CD14-positive monocyte (primary cell): Measurements from ENCODE around the gene ADGRE3. TPM values are rescaled to one million over a fixed set of nuclear protein-coding genes. Genes with fewer than 3 reads are reported as not detected.
A peak's percentile ranks its signal among the peaks of the same experiment; 100 is the strongest.

Experiments
- DNase-seq, 3 donors: peaks; one replicate each; pipeline ENCODE4 v3.0.0-alpha.2; 2011 to 2022
- H2AFZ ChIP-seq: 2 replicates; pipeline ENCODE4 v1.6.0; 2012; ENCODE audit warnings: mild to moderate bottlenecking, low read depth, low read length, inconsistent platforms; ENCODE audit not compliant: insufficient read depth, poor library complexity, severe bottlenecking
- H3K27ac ChIP-seq, 2 donors: 1 replicate in 1 of 2; 2 replicates in 1 of 2; pipeline ENCODE4 v1.5.1; 2012 to 2013; ENCODE audit warnings: low read length in 2 of 2, control low read depth in 1 of 2, inconsistent platforms in 1 of 2, low read depth in 1 of 2, mild to moderate bottlenecking in 1 of 2
- H3K27me3 ChIP-seq, 2 donors: one replicate each; pipeline versions ENCODE4 v1.6.0 to v1.6.1; 2011 to 2013; ENCODE audit warnings: low read length in 2 of 2; ENCODE audit not compliant: control insufficient read depth in 2 of 2, insufficient read depth in 2 of 2
- H3K36me3 ChIP-seq, 2 donors: replicated peaks in 1 of 2; 1 replicate in 1 of 2; 2 replicates in 1 of 2; pipeline versions ENCODE4 v1.5.1 to v1.6.1; 2012 to 2013; ENCODE audit warnings: low read length in 2 of 2, control low read depth in 1 of 2, inconsistent platforms in 1 of 2, mild to moderate bottlenecking in 1 of 2; ENCODE audit not compliant: insufficient read depth in 2 of 2, control insufficient read depth in 1 of 2
- H3K4me1 ChIP-seq, 2 donors: 1 replicate in 1 of 2; 2 replicates in 1 of 2; pipeline versions ENCODE4 v1.5.1 to v1.6.1; 2012 to 2013; ENCODE audit warnings: low read length in 2 of 2, control low read depth in 1 of 2, inconsistent platforms in 1 of 2, mild to moderate bottlenecking in 1 of 2, moderate library complexity in 1 of 2; ENCODE audit not compliant: insufficient read depth in 2 of 2, control insufficient read depth in 1 of 2
- H3K4me2 ChIP-seq: replicated peaks from 2 replicates; pipeline ENCODE3; 2012; ENCODE audit warnings: low read length, moderate library complexity, mild to moderate bottlenecking; ENCODE audit not compliant: poor library complexity, severe bottlenecking; ENCODE audit errors: extremely low read depth
- H3K4me3 ChIP-seq, 3 experiments: fragments of 200-600 bp in 1 of 3; sonication (generic) in 1 of 3; replicated peaks in 1 of 3; 1 replicate in 2 of 3; 2 replicates in 1 of 3; pipeline ENCODE4 v1.5.1; 2011 to 2013; ENCODE audit warnings: low read length in 3 of 3, mild to moderate bottlenecking in 3 of 3, control low read depth in 2 of 3, low read depth in 2 of 3, inconsistent platforms in 1 of 3, moderate library complexity in 1 of 3
- H3K79me2 ChIP-seq: 2 replicates; pipeline ENCODE4 v1.6.0; 2012; ENCODE audit warnings: mild to moderate bottlenecking, control low read depth, inconsistent platforms, low read length, moderate library complexity; ENCODE audit not compliant: insufficient read depth
- H3K9ac ChIP-seq: 2 replicates; pipeline ENCODE4 v1.6.0; 2017; ENCODE audit warnings: low read length, mild to moderate bottlenecking; ENCODE audit not compliant: insufficient read depth, poor library complexity, severe bottlenecking
- H3K9me3 ChIP-seq, 2 donors: replicated peaks in 1 of 2; 1 replicate in 1 of 2; 2 replicates in 1 of 2; pipeline versions ENCODE4 v1.5.1 to v1.6.1; 2012 to 2013; ENCODE audit warnings: low read length in 2 of 2, control low read depth in 1 of 2; ENCODE audit not compliant: control insufficient read depth in 1 of 2, insufficient read depth in 1 of 2
- H4K20me1 ChIP-seq: 2 replicates; pipeline ENCODE4 v1.6.0; 2012; ENCODE audit warnings: mild to moderate bottlenecking, low read length, control low read depth, moderate library complexity; ENCODE audit not compliant: insufficient read depth
- H3K27ac Mint-ChIP-seq, 7 donors: one replicate each; pipeline ENCODE4 v1.8.0; 2020; ENCODE audit warnings: mild to moderate bottlenecking in 7 of 7, mixed read lengths in 7 of 7, moderate library complexity in 6 of 7, inconsistent platforms in 2 of 7
- H3K27me3 Mint-ChIP-seq, 3 donors: one replicate each; pipeline ENCODE4 v1.8.0; 2021 to 2022; ENCODE audit warnings: low read depth in 3 of 3, mild to moderate bottlenecking in 3 of 3, mixed read lengths in 3 of 3, moderate library complexity in 3 of 3, inconsistent platforms in 1 of 3
- H3K36me3 Mint-ChIP-seq, 2 donors: one replicate each; pipeline ENCODE4 v1.8.0; 2020; ENCODE audit warnings: mixed read lengths in 2 of 2, inconsistent platforms in 1 of 2, mild to moderate bottlenecking in 1 of 2
- H3K4me1 Mint-ChIP-seq: one replicate; pipeline ENCODE4 v1.8.0; 2020; ENCODE audit warnings: mild to moderate bottlenecking, mixed read lengths
- H3K4me3 Mint-ChIP-seq, 2 donors: one replicate each; pipeline ENCODE4 v1.8.0; 2020; ENCODE audit warnings: mild to moderate bottlenecking in 2 of 2, mixed read lengths in 2 of 2, moderate library complexity in 1 of 2
- H3K9me3 Mint-ChIP-seq, 7 donors: one replicate each; pipeline ENCODE4 v1.8.0; 2020 to 2022; ENCODE audit warnings: mixed read lengths in 7 of 7, mild to moderate bottlenecking in 6 of 7, moderate library complexity in 6 of 7, inconsistent platforms in 2 of 7
- WGBS: methylation state at CpG from one replicate; pipeline ENCODE4 v1.1.5; 2013; ENCODE audit warnings: missing lambda C conversion rate; ENCODE audit not compliant: insufficient coverage; 5-methylcytosine and 5-hydroxymethylcytosine counted together
- intact Hi-C, 2 donors: fragments of 100-400 bp; cut with micrococcal nuclease; formaldehyde crosslinking; loops; one replicate each; pipeline versions ENCODE4 v1.15.0 to v1.15.1; 2023
- polyA plus RNA-seq, 3 donors: library from polyadenylated mRNA; depleted of rRNA in 1 of 3; unstranded in 2 of 3; stranded (reverse) in 1 of 3; fragments of 300-500 nt in 2 of 3; fragments of >200 nt in 1 of 3; fragmentation: Illumina TruSeq in 2 of 3; gene quantifications; 1 replicate in 2 of 3; 2 replicates in 1 of 3; pipeline ENCODE4 v1.2.3, GENCODE V29; 2012 to 2021
- TF ChIP-seq, protein P1 (sequence below): fragments of 200-600 bp; IDR thresholded peaks from one replicate; pipeline ENCODE4 v1.8.0; 2022; ENCODE audit warnings: antibody characterized with exemption, mild to moderate bottlenecking

Gene ADGRE3
- polyA plus RNA-seq, 3 donors, result 27.3 to 92.0 (median 28.3) TPM

GRCh38 chr19:14661372-14661924 is 13.2 kb downstream of the ADGRE3 start:
- intact Hi-C loops, result no loop called here
- H3K4me1 Mint-ChIP-seq, result peaks cover 30% of the 10 kb centered on the region
- peak; percentile 79 to 90 (median 79) for DNase-seq
- H3K27ac Mint-ChIP-seq, result peak overlapping the region; percentile 88 to 98 (median 94)
- Histone ChIP-seq H3K27me3 (no peaks in the 10 kb centered on the region), H3K27ac (peak overlapping the region; percentile 74 to 76), H3K36me3 (peaks cover 0 to 6% of the 10 kb centered on the region in 2 donors), H3K4me1 (peaks cover 30 to 31% of the 10 kb centered on the region in 2 donors), H2AFZ (no peak overlapping the region), H3K9me3 (no peaks in the 10 kb centered on the region), H4K20me1 (no peaks in the 10 kb centered on the region), H3K4me2 (peak overlapping the region; percentile 53), H3K9ac (no peak overlapping the region), H3K4me3 (peak overlapping the region in 1 of 3 experiments; percentile 29), H3K79me2 (no peaks in the 10 kb centered on the region)
- H3K9me3 Mint-ChIP-seq, result no peaks in the 10 kb centered on the region
- WGBS, result 0% methylated on average over 4 of the region's 12 CpGs
- H3K4me3 Mint-ChIP-seq, result peak overlapping the region; percentile 25 to 68
- peaks cover 10 to 67% of the 10 kb centered on the region in 2 donors for H3K36me3 Mint-ChIP-seq
- H3K27me3 Mint-ChIP-seq, result peaks cover 0 to 6% (median 2%) of the 10 kb centered on the region in 3 donors
- TF ChIP-seq, protein P1, sequence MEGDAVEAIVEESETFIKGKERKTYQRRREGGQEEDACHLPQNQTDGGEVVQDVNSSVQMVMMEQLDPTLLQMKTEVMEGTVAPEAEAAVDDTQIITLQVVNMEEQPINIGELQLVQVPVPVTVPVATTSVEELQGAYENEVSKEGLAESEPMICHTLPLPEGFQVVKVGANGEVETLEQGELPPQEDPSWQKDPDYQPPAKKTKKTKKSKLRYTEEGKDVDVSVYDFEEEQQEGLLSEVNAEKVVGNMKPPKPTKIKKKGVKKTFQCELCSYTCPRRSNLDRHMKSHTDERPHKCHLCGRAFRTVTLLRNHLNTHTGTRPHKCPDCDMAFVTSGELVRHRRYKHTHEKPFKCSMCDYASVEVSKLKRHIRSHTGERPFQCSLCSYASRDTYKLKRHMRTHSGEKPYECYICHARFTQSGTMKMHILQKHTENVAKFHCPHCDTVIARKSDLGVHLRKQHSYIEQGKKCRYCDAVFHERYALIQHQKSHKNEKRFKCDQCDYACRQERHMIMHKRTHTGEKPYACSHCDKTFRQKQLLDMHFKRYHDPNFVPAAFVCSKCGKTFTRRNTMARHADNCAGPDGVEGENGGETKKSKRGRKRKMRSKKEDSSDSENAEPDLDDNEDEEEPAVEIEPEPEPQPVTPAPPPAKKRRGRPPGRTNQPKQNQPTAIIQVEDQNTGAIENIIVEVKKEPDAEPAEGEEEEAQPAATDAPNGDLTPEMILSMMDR, result no peak

- peaks cover 41% of the 10 kb centered on the region for H3K4me1 Mint-ChIP-seq
- H3K36me3 Mint-ChIP-seq, result peaks cover 14 to 77% of the 10 kb centered on the region in 2 donors
- TF ChIP-seq, protein P1, result no peak
- Histone ChIP-seq H3K36me3 (peaks cover 0 to 6% of the 10 kb centered on the region in 2 donors), H4K20me1 (no peaks in the 10 kb centered on the region), H3K4me3 (no peak overlapping the region), H3K79me2 (no peaks in the 10 kb centered on the region), H2AFZ (no peak overlapping the region), H3K9ac (no peak overlapping the region), H3K4me1 (peaks cover 37 to 40% of the 10 kb centered on the region in 2 donors), H3K9me3 (no peaks in the 10 kb centered on the region), H3K4me2 (no peak overlapping the region), H3K27ac (no peak overlapping the region), H3K27me3 (no peaks in the 10 kb centered on the region)
- DNase-seq, result no peak
- H3K27me3 Mint-ChIP-seq, result peaks cover 2 to 6% (median 6%) of the 10 kb centered on the region in 3 donors
- intact Hi-C loops, result no loop called here
- H3K4me3 Mint-ChIP-seq, result no peak overlapping the region
- H3K27ac Mint-ChIP-seq, result peak overlapping the region in 3 of 7 donors; percentile 88 to 97 (median 94)
- WGBS, result no CpG with 5 or more reads among the region's 6 CpGs
- peaks cover 0 to 3% (median 0%) of the 10 kb centered on the region in 7 donors for H3K9me3 Mint-ChIP-seq
Measured at GRCh38 chr19:14659874-14660489, 14.7 kb downstream of the ADGRE3 start.
